HepG2 (cell line): ENCODE data around the gene SLC44A5. TPM values are rescaled to one million over a fixed set of nuclear protein-coding genes. Genes with fewer than 3 reads are reported as not detected.

Experiments
- ATAC-seq: fragments of 200-7000 bp; cut with Tn5 transposase; 3 replicates; pipeline ENCODE4 v1.9.1; 2020; ENCODE audit warnings: mild to moderate bottlenecking, moderate library complexity
- BruUV-seq: library from RNA; stranded (reverse); fragments of 400-500 nt; replicated peaks from 2 replicates; lab custom pipeline; 2021; lab: Mats Ljungman, UMichigan
- CTCF ChIA-PET: fragments of 300-600 bp; formaldehyde crosslinking; extraction: SDS; loops from one replicate; lab custom pipeline; 2021; ENCODE audit warnings: low total read pairs, inconsistent platforms, low intra/inter-chr PET ratio; lab: Yijun Ruan, JAX
- POLR2A ChIA-PET: fragments of 350-600 bp; sonication (Branson Sonifier 250); formaldehyde crosslinking; loops from one replicate; lab custom pipeline; 2020; ENCODE audit warnings: antibody characterized with exemption, inconsistent platforms; lab: Yijun Ruan, JAX
- DNase-seq: peaks from one replicate; pipeline ENCODE4 v3.0.0-alpha.2; 2015; ENCODE audit warnings: low spot score
- FAIRE-seq: peaks from 3 replicates; lab custom pipeline; 2011; peaks lifted over from hg19 to GRCh38; lab: Jason Lieb, UNC
- H2AFZ ChIP-seq: one replicate; pipeline ENCODE4 v1.6.1; 2011; ENCODE audit warnings: low read length, inconsistent platforms
- H3K27ac ChIP-seq: fragments of 300-600 bp; 3 replicates; pipeline ENCODE4 v1.8.0; 2011; ENCODE audit warnings: mixed run types, mild to moderate bottlenecking, mixed read lengths, low read length, inconsistent platforms; ENCODE audit not compliant: insufficient read depth; ENCODE audit errors: extremely low read length
- H3K27me3 ChIP-seq, 2 experiments: fragments of 200-600 bp in 1 of 2; 2 replicates in 1 of 2; 3 replicates in 1 of 2; pipeline versions ENCODE4 v1.6.0 to v1.8.0; 2011; ENCODE audit warnings: low read length in 2 of 2, mild to moderate bottlenecking in 2 of 2, moderate library complexity in 2 of 2, inconsistent platforms in 1 of 2; ENCODE audit not compliant: insufficient read depth in 2 of 2, control insufficient read depth in 1 of 2
- H3K36me3 ChIP-seq, 2 experiments: fragments of 200-600 bp in 1 of 2; replicated peaks in 1 of 2; 2 replicates in 1 of 2; 3 replicates in 1 of 2; pipeline versions ENCODE4 v1.5.1 to v1.8.0; 2011; ENCODE audit warnings: low read length in 2 of 2, inconsistent platforms in 1 of 2; ENCODE audit not compliant: insufficient read depth in 2 of 2, control insufficient read depth in 1 of 2
- H3K4me1 ChIP-seq: 2 replicates; pipeline ENCODE4 v1.5.1; 2012; ENCODE audit warnings: low read length, inconsistent platforms; ENCODE audit not compliant: insufficient read depth
- H3K4me2 ChIP-seq: 2 replicates; pipeline ENCODE4 v1.6.0; 2011; ENCODE audit warnings: low read depth, low read length, inconsistent platforms
- H3K4me3 ChIP-seq, 3 experiments: fragments of 200-600 bp in 1 of 3; sonication (generic), shearing (Covaris generic) in 1 of 3; replicated peaks in 1 of 3; 2 replicates each; pipeline ENCODE4 v1.5.1; 2011 to 2016; ENCODE audit warnings: low read length in 3 of 3, inconsistent platforms in 2 of 3, low read depth in 2 of 3, mild to moderate bottlenecking in 2 of 3, control low read depth in 1 of 3, mixed read lengths in 1 of 3; ENCODE audit not compliant: insufficient read depth in 1 of 3
- H3K79me2 ChIP-seq: one replicate; pipeline ENCODE4 v1.6.1; 2011; ENCODE audit warnings: low read length, inconsistent platforms; ENCODE audit not compliant: insufficient read depth
- H3K9ac ChIP-seq: 2 replicates; pipeline ENCODE4 v1.6.0; 2011; ENCODE audit warnings: mild to moderate bottlenecking, low read depth, low read length, inconsistent platforms; ENCODE audit not compliant: insufficient read depth
- H3K9me3 ChIP-seq: 2 replicates; pipeline ENCODE4 v1.5.1; 2012; ENCODE audit warnings: mild to moderate bottlenecking, low read length
- H4K20me1 ChIP-seq: 2 replicates; pipeline ENCODE4 v1.6.0; 2011; ENCODE audit warnings: inconsistent platforms, mild to moderate bottlenecking, low read length, moderate library complexity; ENCODE audit not compliant: insufficient read depth
- ATF6 ChIP-seq: sonication (generic); formaldehyde crosslinking; conservative IDR thresholded peaks from 2 replicates; pipeline ENCODE4 v1.4.0; 2020; ENCODE audit warnings: missing genetic modification reagents
- HMG20B ChIP-seq: conservative IDR thresholded peaks from 2 replicates; pipeline ENCODE4 v1.6.1; 2016; ENCODE audit warnings: missing genetic modification reagents, missing compliant biosample characterization
- HOXA5 ChIP-seq: sonication (generic); formaldehyde crosslinking; IDR thresholded peaks from 2 replicates; pipeline ENCODE4 v1.4.0; 2020; ENCODE audit warnings: missing genetic modification reagents
- MTF2 ChIP-seq: sonication (generic); formaldehyde crosslinking; IDR thresholded peaks from 2 replicates; pipeline ENCODE4 v1.5.0; 2020; ENCODE audit warnings: missing genetic modification reagents, borderline replicate concordance
- NFAT5 ChIP-seq: sonication (generic); formaldehyde crosslinking; IDR thresholded peaks from 2 replicates; pipeline ENCODE4 v1.4.0; 2020; ENCODE audit warnings: missing genetic modification reagents
- TAF15 ChIP-seq: fragments of 200-400 bp; formaldehyde crosslinking; IDR thresholded peaks from one replicate; pipeline ENCODE4 v1.6.1; 2018; ENCODE audit warnings: mild to moderate bottlenecking, low read depth, low read length; ENCODE audit not compliant: poor library complexity, severe bottlenecking
- TBL1XR1 ChIP-seq: fragments of 150-350 bp; IDR thresholded peaks from 2 replicates; pipeline ENCODE4 v1.6.1; 2014; ENCODE audit warnings: borderline replicate concordance, low read length; ENCODE audit not compliant: partially characterized antibody
- TFAP4 ChIP-seq: sonication (generic); IDR thresholded peaks from 2 replicates; pipeline ENCODE4 v1.6.1; 2016; ENCODE audit warnings: low read depth, borderline replicate concordance
- XBP1 ChIP-seq: sonication (generic); formaldehyde crosslinking; IDR thresholded peaks from 2 replicates; pipeline ENCODE4 v1.5.0; 2020; ENCODE audit warnings: missing genetic modification reagents
- ZBTB38 ChIP-seq: sonication (generic); formaldehyde crosslinking; IDR thresholded peaks from 2 replicates; pipeline ENCODE4 v1.5.1; 2020; ENCODE audit warnings: mild to moderate bottlenecking, missing genetic modification reagents
- ZNF101 ChIP-seq: sonication (generic); formaldehyde crosslinking; IDR thresholded peaks from 2 replicates; pipeline ENCODE4 v1.4.0; 2020; ENCODE audit warnings: mild to moderate bottlenecking, low read depth, missing genetic modification reagents, borderline replicate concordance
- ZNF329 ChIP-seq: sonication (generic); formaldehyde crosslinking; IDR thresholded peaks from 2 replicates; pipeline ENCODE4 v1.9.0; 2021; ENCODE audit warnings: low read depth, mild to moderate bottlenecking, missing genetic modification reagents
- ZNF496 ChIP-seq: sonication (generic); formaldehyde crosslinking; IDR thresholded peaks from 2 replicates; pipeline ENCODE4 v1.8.1; 2023; ENCODE audit warnings: mild to moderate bottlenecking, moderate library complexity, missing genetic modification reagents; ENCODE audit not compliant: insufficient replicate concordance
- ZNF556 ChIP-seq: sonication (generic); formaldehyde crosslinking; IDR thresholded peaks from 2 replicates; pipeline ENCODE4 v1.4.0; 2020; ENCODE audit warnings: mild to moderate bottlenecking, missing genetic modification reagents, borderline replicate concordance
- ZNF619 ChIP-seq: sonication (generic); formaldehyde crosslinking; IDR thresholded peaks from 2 replicates; pipeline ENCODE4 v1.4.0; 2020; ENCODE audit warnings: mild to moderate bottlenecking, missing genetic modification reagents
- ZNF780A ChIP-seq: sonication (generic); formaldehyde crosslinking; IDR thresholded peaks from 2 replicates; pipeline ENCODE4 v1.8.0; 2022; ENCODE audit warnings: mild to moderate bottlenecking, missing genetic modification reagents, moderate library complexity
- WGBS: methylation state at CpG from one replicate; pipeline ENCODE4 v1.1.6; 2017; ENCODE audit warnings: low lambda C conversion rate; 5-methylcytosine and 5-hydroxymethylcytosine counted together
- in situ Hi-C: cut with HindIII; loops from 2 replicates; pipeline ENCODE4 v1.10.0; 2017; ENCODE audit warnings: low pct_unique_long_range_greater_than_20kb; ENCODE audit not compliant: extremely low pct_ligation_motif_present
- intact Hi-C: fragments of 100-400 bp; cut with micrococcal nuclease; formaldehyde crosslinking; loops from one replicate; pipeline ENCODE4 v1.10.0; 2022; ENCODE audit not compliant: unreplicated experiment
- polyA plus RNA-seq, 8 experiments: library from polyadenylated mRNA; depleted of rRNA in 3 of 8; stranded (reverse) in 7 of 8; unstranded in 1 of 8; fragments of >200 nt; fragmentation: Illumina TruSeq in 4 of 8; extraction: Trizol in 4 of 8; gene quantifications; 2 replicates each; pipeline versions ENCODE4 v1.2.1 to v1.2.3, GENCODE V29; 2011 to 2016; ENCODE audit warnings: low read depth in 4 of 8, missing spikeins in 1 of 8, mixed read lengths in 1 of 8; ENCODE audit not compliant: insufficient read depth in 1 of 8
- total RNA-seq, 5 experiments: library from RNA; depleted of rRNA; stranded (reverse); fragments of >200 nt; fragmentation: Illumina TruSeq; extraction: Trizol; gene quantifications; 2 replicates each; pipeline ENCODE4 v1.2.3, GENCODE V29; 2016; ENCODE audit warnings: low read depth in 1 of 5

SLC44A5 gene
- total and polyA plus RNA-seq, 2 of the 13 experiments (the other 11 are each of a cell fraction or from before 2014, with no cell fraction given) = 8.0 to 16.0 TPM

- no peak for TF ChIP-seq ZBTB38 (CRISPR knock-in tag)
- TF ChIP-seq HMG20B (CRISPR knock-in tag) = no peak
- no peak for TF ChIP-seq ZNF556
- TF ChIP-seq ATF6 (CRISPR knock-in tag) = no peak
- no peak for TF ChIP-seq TBL1XR1
- TF ChIP-seq ZNF101 (CRISPR knock-in tag) = no peak
- TF ChIP-seq ZNF619 (CRISPR knock-in tag) = no peak
- TF ChIP-seq MTF2 = no peak
- TF ChIP-seq HOXA5 (CRISPR knock-in tag) = no peak
- no peak for TF ChIP-seq ZNF496 (CRISPR knock-in tag)
- no peak for TF ChIP-seq XBP1
- TF ChIP-seq NFAT5 = no peak
- TF ChIP-seq ZNF780A (CRISPR knock-in tag) = no peak
- TF ChIP-seq TAF15 = no peak
- TF ChIP-seq ZNF329 = no peak
- no peak for TF ChIP-seq TFAP4
- in situ Hi-C loops = no loop called here
- Histone ChIP-seq H3K4me3 (no peak overlapping the region), H3K4me2 (no peak overlapping the region), H4K20me1 (no peaks in the 10 kb centered on the region), H3K27ac (no peak overlapping the region), H3K27me3 (no peaks in the 10 kb centered on the region), H3K9me3 (no peaks in the 10 kb centered on the region), H3K9ac (no peak overlapping the region), H2AFZ (no peak overlapping the region), H3K36me3 (no peaks in the 10 kb centered on the region), H3K79me2 (no peaks in the 10 kb centered on the region), H3K4me1 (no peaks in the 10 kb centered on the region)
- ATAC-seq = no peak
- no peak for FAIRE-seq
- no peak for DNase-seq
- ChIA-PET POLR2A (no interaction called here), CTCF (no interaction called here)
- no TSS peak for BruUV-seq
- intact Hi-C loops = no loop called here
- WGBS = 50% methylated on average over 2 of the region's 2 CpGs
These were observed 8.4 kb downstream of the SLC44A5 start for GRCh38 chr1:75602486-75602885.
